GM21576 (cell line): Measurements from ENCODE around the gene LDLRAD4.

Source experiments
- ATAC-seq: cut with Tn5 transposase; IDR thresholded peaks from one replicate; pipeline ENCODE4 v1.9.1; 2021; ENCODE audit warnings: mild to moderate bottlenecking, moderate library complexity; ENCODE audit not compliant: unreplicated experiment

The LDLRAD4 gene

GRCh38 chr18:13522861-13523660 lies 304.5 kb downstream of the LDLRAD4 start:
- ATAC-seq = no peak

GRCh38 chr18:13524054-13524453 lies 305.5 kb downstream of the LDLRAD4 start:
- no peak for ATAC-seq

- no peak for ATAC-seq
Measured at GRCh38 chr18:13524811-13525210, 306.3 kb downstream of the LDLRAD4 start.

DNA sequence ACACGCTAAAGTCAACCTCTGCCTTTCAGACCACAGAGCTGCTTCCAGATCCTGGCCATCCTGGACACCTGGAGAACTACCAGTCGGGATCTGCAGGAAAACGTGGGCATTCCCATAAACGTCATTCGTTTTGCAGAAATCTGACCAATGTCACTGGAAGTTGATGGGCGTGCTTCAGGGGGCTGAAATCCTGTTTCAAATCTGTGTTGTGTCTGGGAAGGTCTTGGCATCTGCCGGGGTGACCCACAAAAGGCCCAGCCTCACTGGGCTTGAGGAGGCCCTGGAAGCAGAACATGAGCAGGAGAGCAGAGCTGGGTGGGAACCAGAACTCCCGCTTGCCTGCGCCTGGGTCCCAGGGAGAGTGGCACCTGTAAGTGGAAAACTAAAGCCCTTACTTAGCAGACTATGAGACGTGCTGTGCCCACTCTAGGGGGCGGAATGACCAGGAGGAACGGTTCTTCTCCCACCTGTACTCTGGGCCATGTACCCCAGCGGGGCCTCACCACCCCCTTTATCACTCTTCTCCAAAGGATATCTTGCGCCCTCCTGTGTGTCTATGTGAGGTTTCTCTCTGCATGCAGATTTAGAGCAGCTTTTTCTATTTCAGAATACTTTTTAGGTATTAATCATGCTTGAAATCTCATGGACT lies 306.9 kb downstream of the LDLRAD4 start:
- ATAC-seq = no peak

- no peak for ATAC-seq
Measured at GRCh38 chr18:13526519-13526918, 308.0 kb downstream of the LDLRAD4 start.

DNA sequence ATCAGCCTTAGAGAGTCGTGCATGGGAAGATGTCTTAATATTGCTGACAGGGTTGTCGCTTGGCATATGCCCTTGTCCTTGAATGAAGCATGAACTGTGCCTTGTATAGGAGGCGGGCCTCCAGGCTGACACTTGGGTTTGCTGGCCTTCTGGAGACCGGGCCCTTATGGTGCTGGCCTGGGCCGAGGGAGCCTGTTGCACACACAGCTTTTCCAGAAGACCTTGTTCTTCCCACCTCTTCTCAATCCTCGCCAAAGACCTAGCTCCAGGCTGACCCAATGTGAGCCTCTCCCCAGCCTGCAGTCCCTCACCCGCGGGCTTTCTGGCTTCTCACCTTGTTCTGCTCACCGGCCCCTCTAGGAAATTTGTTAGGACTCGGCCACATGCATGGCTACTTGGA lies 308.7 kb downstream of the LDLRAD4 start:
- no peak for ATAC-seq

DNA sequence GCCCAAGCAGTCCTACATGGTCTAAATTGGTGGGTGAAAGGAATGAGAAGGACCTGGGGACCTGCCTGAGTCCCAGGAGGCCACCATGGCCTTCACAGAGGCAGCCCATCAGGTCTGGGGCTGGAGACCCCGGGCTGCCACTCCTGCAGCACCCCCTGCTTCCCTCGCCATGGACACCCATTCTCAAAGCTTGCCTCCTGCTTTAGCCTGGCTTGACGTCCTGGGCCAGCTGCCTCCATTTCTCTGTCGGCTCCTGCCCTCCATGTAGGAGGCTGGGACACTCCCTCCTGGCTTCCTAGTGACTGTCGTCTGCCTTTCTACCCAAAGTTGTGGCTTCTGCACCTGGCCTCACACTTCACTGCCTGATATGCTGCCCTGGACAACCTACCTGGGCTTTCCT lies 309.2 kb downstream of the LDLRAD4 start:
- ATAC-seq = no peak

GRCh38 chr18:13528739-13529392 lies 310.3 kb downstream of the LDLRAD4 start:
- no peak for ATAC-seq

DNA sequence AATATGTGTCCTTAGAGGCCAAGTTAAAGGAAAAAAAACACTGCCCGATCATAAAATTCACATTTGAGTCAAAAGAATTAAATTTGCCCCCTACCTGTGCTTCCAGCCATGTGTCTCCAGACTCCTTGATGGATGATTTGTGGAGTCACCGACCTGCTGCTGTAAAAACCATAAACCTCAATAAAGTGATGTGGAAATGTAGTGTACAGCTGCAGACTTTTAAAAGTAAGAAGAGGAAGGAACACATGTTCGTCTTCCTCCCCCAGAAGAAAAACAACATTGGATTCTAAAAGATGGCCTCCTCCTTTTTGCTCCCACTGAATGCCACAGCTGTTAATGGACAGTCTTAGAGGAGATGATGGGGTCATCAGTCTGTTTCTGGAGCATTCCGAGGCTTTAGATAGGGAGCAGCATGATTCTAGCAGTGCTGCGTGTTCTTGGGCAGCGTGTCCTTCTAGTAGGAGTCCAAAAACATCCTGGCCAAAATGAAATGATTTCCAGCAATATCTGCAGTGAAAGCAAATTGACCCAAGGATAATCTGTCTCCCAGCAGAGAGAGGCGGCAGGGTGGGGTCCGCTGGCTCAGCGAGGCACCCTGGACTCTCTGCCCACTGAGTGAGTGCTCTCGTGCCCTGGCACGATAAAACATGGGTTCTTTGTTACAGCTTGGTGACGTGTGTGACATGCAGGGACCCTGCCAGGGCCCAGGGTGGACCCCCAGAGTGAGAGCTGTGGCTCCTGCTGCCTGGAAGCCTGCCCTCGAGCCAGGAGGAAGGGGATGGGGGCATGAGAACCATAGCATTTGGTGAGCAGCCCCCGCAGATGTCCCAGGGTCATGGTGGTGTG lies 311.7 kb downstream of the LDLRAD4 start:
- no peak for ATAC-seq

- no peak for ATAC-seq
Measured at GRCh38 chr18:13530879-13531387, 312.4 kb downstream of the LDLRAD4 start.

DNA sequence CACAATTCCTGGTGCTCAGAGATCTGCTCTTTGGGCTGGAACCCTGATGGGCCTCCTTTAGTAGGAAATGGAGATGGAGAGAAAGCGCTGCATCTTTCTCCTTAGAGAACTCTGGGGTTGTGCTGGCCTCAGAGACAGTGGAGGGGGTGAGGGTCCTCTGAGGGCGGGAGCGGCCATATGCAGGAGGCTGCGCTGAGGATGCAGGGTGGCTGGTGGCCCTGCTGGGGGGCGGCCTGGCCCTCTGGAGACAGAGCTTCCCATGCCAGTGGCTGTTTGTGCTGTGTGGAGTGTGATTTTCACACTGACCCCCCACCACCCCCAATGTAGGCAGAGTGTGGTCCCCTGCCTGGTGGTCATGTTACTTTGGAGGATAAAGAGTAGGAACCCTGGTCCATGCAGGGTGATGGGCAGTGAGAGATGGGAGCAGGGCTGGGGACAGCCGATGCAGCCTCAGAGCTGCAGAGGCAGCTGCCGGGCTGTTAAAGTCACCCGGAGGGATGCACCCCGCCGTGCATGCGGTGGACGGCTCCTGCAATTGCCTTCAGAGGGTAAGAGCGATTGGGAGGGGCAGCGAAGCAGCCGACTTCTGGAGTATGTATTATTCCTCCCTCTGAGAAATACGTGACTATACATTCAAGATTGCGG lies 313.2 kb downstream of the LDLRAD4 start:
- ATAC-seq = no peak

DNA sequence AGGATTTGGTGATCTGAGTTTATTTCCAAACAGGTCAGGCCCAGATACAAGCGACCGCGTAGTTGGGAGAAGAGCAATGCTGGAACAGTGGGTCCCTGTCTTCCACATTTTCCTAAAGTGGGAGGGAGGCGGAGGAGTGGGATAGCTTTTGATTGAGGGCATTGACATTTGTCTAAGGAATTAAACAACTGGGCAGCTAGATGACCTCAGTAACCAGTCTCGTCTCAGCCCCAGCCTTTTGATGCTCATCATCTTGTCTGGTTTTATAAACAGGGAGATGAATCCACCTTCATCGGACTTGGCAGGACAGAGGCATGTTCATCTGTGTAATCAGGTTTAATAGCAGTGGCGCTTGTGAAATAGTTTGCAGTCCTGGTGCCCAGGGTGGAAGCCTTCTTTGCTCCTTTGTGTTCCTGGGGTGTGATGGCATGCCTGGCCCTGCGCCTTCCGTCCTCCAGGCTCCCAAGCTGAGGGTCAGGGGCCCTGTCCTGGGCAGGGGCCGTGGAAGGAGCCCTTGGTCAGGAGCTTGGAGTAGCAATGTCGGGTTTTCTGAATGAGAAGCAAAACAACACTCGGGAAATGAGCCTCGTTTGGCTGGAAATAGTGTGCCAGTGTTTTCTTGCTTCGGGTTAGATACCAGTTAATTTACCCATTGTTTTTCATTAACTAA lies 314.0 kb downstream of the LDLRAD4 start:
- ATAC-seq = no peak

GRCh38 chr18:13534631-13535030 lies 316.1 kb downstream of the LDLRAD4 start:
- no peak for ATAC-seq

GRCh38 chr18:13536578-13536977 lies 318.0 kb downstream of the LDLRAD4 start:
- no peak for ATAC-seq

DNA sequence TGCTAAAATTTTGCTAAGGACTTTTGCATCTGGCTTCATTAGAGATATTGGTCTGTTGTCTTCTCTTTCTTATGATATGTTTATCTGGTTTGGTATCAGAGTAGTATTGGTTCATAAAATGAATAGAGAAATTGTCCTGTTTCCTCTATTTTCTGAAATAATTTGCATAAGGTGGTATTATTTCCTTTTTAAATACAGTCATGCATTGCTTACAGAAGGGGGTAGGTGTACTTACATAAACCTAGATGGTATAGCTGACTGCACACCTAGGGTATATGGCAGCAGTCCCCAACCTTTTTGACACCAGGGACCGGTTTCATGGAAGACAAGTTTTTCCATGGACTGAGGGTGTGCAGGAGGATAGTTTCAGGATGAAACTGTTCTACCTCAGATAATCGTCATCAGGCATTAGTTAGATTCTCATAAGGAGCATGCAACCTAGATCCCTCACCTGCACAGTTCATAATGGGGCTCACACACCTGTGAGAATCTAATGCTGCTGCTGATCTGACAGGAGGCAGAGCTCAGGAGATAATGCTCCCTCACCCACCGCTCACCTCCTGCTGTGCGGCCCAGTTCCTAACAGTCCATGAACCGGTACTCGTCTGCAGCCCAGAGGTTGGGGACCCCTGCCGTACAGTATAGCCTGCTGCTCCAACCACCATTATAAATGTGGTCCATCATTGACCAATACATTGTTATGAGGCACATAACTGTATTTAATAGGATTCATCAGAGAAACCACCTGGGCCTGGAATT lies 318.6 kb downstream of the LDLRAD4 start:
- ATAC-seq = no peak

DNA sequence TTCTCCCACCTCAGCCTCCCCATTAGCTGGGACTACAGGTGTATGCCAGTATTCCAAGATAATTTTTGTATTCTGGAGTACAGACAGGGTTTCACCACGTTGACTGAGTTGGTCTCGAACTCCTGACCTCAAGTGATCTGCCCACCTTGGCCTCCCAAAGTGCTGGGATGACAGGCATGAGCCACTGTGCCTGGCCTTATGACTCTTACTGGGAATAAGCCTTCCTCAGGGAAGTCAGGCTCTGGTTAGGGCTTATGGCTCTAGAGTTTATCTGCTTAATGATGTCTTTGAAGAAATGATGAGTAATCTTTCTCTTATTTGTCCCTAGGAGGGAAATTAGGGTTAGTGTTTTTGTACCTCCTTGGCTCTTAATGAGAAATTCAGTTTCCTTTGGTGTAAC lies 320.1 kb downstream of the LDLRAD4 start:
- no peak for ATAC-seq

DNA sequence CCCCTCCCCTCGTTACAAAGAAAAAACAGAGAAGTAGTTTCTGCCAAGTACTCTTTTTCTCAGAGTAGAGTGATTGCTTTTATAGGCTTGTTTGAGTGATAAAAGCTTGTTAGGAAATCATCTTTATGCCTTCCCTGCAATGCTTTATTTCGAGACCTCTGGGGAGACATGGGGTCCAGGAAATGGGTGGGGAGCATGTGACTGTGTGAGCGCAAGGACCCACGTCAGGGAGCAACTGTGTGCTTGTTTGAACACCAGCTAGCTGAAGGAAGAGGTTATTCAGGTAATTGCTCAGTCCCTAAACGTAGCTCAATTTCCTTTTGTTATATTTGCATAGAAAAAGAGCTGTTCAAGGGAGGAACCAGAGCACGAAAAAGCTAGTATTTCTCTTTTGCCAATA lies 320.5 kb downstream of the LDLRAD4 start:
- ATAC-seq = no peak

- no peak for ATAC-seq
Measured at GRCh38 chr18:13539843-13540476, 321.4 kb downstream of the LDLRAD4 start.
